Smooth muscle cell (in vitro differentiated cells): ENCODE measurements around the gene MINK1. TPM values are rescaled to one million over a fixed set of nuclear protein-coding genes. Genes with fewer than 3 reads are reported as not detected.
A peak's percentile ranks its signal among the peaks of the same experiment; 100 is the strongest.

Experiments used
- DNase-seq: peaks from one replicate; lab custom pipeline; 2025; ENCODE audit not compliant: unreplicated experiment; lab: John Stamatoyannopoulos, UW
- H2AFZ ChIP-seq: fragments of 200-600 bp; sonication (generic); 2 replicates; pipeline ENCODE4 v1.6.0; 2016; ENCODE audit warnings: antibody characterized with exemption, low read depth, mild to moderate bottlenecking
- H3F3A ChIP-seq: fragments of 200-600 bp; sonication (generic); 2 replicates; pipeline ENCODE4 v1.6.0; 2017; ENCODE audit warnings: antibody characterized with exemption, low read depth
- H3K27ac ChIP-seq: fragments of 200-600 bp; sonication (generic); 2 replicates; pipeline ENCODE4 v1.5.1; 2016; ENCODE audit warnings: low read depth, mild to moderate bottlenecking
- H3K27me3 ChIP-seq: fragments of 200-600 bp; sonication (generic); 2 replicates; pipeline ENCODE4 v1.6.1; 2016; ENCODE audit warnings: low read depth, mild to moderate bottlenecking
- H3K36me3 ChIP-seq: fragments of 200-600 bp; sonication (generic); 2 replicates; pipeline ENCODE4 v1.5.1; 2016; ENCODE audit warnings: low read depth
- H3K4me1 ChIP-seq: fragments of 200-600 bp; sonication (generic); 2 replicates; pipeline ENCODE4 v1.5.1; 2016; ENCODE audit warnings: low read depth
- H3K4me2 ChIP-seq: fragments of 200-600 bp; sonication (generic); 2 replicates; pipeline ENCODE4 v1.6.0; 2016; ENCODE audit warnings: mild to moderate bottlenecking
- H3K4me3 ChIP-seq: fragments of 200-600 bp; sonication (generic); 2 replicates; pipeline ENCODE4 v1.5.1; 2016; ENCODE audit warnings: mild to moderate bottlenecking
- H3K79me2 ChIP-seq: fragments of 200-600 bp; sonication (generic); 2 replicates; pipeline ENCODE4 v1.6.0; 2016; ENCODE audit warnings: low read depth, mild to moderate bottlenecking
- H3K9ac ChIP-seq: fragments of 200-600 bp; sonication (generic); 2 replicates; pipeline ENCODE4 v1.6.0; 2016; ENCODE audit warnings: low read depth
- H3K9me3 ChIP-seq: fragments of 200-600 bp; sonication (generic); replicated peaks from 2 replicates; pipeline ENCODE4 v1.5.1; 2016; ENCODE audit warnings: low read depth
- H4K20me1 ChIP-seq: fragments of 200-600 bp; sonication (generic); 2 replicates; pipeline ENCODE4 v1.6.0; 2016; ENCODE audit warnings: low read depth
- WGBS: methylation state at CpG from one replicate; pipeline ENCODE4 v1.1.7; 2016; ENCODE audit warnings: low lambda C conversion rate; 5-methylcytosine and 5-hydroxymethylcytosine counted together
- polyA plus RNA-seq: library from polyadenylated mRNA; unstranded; fragments of >200 nt; fragmentation: Nextera tagmentation; extraction: Ambion mirVana; gene quantifications from 2 replicates; pipeline ENCODE4 v1.2.1, GENCODE V29; 2016
- total RNA-seq: library from RNA; depleted of rRNA; stranded (reverse); fragments of >200 nt; gene quantifications from 2 replicates; pipeline ENCODE4 v1.2.3, GENCODE V29; 2014
- TF ChIP-seq, protein P1 (sequence below): fragments of 200-600 bp; sonication (generic); IDR thresholded peaks from 2 replicates; pipeline ENCODE4 v1.5.1; 2017; ENCODE audit warnings: borderline replicate concordance, mild to moderate bottlenecking, antibody characterized with exemption; ENCODE audit not compliant: insufficient read depth, poor library complexity, severe bottlenecking

The MINK1 gene
- total and polyA plus RNA-seq, 2 experiments from 2014 or later: 26.6 to 26.8 TPM

DNA sequence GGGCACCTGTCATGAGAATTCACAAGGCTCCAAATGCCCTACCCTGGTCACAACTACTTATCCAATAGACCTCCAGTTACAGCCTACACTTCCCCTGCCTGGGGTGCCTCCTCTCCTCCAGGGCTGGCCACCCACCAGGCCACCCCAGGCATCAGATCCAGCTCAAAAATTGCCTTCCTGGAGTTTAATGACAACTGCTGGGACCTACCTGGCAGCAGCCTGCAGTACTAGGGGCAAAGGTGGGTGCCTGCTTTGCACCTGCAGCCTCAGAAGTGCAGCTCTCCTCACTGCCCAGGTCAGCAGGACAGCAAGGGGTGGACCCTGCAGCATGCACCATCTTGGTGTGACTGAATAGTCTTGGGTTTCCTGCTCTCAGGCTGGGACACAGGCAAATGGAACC is 102.5 kb downstream of the MINK1 start:
- no peaks in the 10 kb centered on the region for H3K9me3 ChIP-seq
- peaks cover 11% of the 10 kb centered on the region for H3K79me2 ChIP-seq
- no peaks in the 10 kb centered on the region for H3K27me3 ChIP-seq
- DNase-seq: no peak
- H3K4me1 ChIP-seq: peaks cover 5% of the 10 kb centered on the region
- H2AFZ ChIP-seq: no peak overlapping the region
- H3K4me2 ChIP-seq: no peak overlapping the region
- TF ChIP-seq, protein P1, sequence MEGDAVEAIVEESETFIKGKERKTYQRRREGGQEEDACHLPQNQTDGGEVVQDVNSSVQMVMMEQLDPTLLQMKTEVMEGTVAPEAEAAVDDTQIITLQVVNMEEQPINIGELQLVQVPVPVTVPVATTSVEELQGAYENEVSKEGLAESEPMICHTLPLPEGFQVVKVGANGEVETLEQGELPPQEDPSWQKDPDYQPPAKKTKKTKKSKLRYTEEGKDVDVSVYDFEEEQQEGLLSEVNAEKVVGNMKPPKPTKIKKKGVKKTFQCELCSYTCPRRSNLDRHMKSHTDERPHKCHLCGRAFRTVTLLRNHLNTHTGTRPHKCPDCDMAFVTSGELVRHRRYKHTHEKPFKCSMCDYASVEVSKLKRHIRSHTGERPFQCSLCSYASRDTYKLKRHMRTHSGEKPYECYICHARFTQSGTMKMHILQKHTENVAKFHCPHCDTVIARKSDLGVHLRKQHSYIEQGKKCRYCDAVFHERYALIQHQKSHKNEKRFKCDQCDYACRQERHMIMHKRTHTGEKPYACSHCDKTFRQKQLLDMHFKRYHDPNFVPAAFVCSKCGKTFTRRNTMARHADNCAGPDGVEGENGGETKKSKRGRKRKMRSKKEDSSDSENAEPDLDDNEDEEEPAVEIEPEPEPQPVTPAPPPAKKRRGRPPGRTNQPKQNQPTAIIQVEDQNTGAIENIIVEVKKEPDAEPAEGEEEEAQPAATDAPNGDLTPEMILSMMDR: no peak
- no peak overlapping the region for H3K4me3 ChIP-seq
- H4K20me1 ChIP-seq: no peaks in the 10 kb centered on the region
- no peaks in the 10 kb centered on the region for H3F3A ChIP-seq
- no peak overlapping the region for H3K27ac ChIP-seq
- no peak overlapping the region for H3K9ac ChIP-seq
- no peaks in the 10 kb centered on the region for H3K36me3 ChIP-seq

DNA sequence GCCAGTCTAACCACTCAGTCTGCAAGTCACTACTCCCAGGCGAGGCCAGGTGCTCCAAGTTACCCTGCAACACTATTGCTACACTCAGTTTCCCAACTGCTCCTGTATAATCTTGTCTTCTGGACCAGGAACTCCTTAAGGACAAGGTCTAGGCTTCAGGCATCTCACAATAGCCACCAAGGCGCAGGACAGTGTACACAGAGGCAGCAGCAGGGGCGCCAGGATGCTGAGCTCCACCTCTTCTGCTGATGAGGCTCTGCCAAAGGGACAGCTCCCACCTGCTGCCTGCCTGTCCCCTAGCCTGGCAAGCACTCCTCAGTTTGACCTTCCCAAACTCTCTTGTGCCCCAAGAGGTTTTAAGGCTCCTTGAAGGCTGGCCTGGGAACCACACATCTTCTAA is 103.3 kb downstream of the MINK1 start:
- DNase-seq: no peak
- Histone ChIP-seq H3K9me3 (no peaks in the 10 kb centered on the region), H3K4me1 (peaks cover 11% of the 10 kb centered on the region), H3K9ac (no peak overlapping the region), H3K27ac (no peak overlapping the region), H2AFZ (no peak overlapping the region), H3K79me2 (peaks cover 18% of the 10 kb centered on the region), H3F3A (peaks cover under 1% of the 10 kb centered on the region), H3K4me2 (no peak overlapping the region), H4K20me1 (no peaks in the 10 kb centered on the region), H3K4me3 (no peak overlapping the region), H3K36me3 (no peaks in the 10 kb centered on the region), H3K27me3 (no peaks in the 10 kb centered on the region)
- 92% methylated on average over 3 of the region's 3 CpGs for WGBS
- TF ChIP-seq, protein P1: no peak

DNA sequence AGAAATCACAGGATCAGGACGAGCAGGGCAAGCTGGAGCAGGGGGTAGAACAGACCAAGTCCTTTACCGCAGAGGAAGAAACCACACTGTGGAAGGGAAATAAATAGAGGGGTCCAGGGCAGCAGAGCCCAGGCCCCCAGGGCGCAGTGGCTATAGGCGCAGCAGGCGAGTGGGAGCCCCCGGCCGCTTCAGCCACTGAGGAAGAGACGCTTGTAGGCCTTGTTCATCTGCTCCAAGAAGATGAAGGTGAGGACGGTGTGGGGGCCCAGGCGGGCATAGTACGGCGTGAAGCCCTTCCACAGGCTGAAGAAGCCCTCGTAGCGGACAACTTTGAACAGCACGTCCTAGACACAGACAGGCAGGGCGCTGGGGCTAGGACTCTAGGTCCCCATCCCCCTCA is 104.4 kb downstream of the MINK1 start:
- Histone ChIP-seq H3K4me3 (no peak overlapping the region), H3F3A (peaks cover 7% of the 10 kb centered on the region), H3K9ac (no peak overlapping the region)

DNA sequence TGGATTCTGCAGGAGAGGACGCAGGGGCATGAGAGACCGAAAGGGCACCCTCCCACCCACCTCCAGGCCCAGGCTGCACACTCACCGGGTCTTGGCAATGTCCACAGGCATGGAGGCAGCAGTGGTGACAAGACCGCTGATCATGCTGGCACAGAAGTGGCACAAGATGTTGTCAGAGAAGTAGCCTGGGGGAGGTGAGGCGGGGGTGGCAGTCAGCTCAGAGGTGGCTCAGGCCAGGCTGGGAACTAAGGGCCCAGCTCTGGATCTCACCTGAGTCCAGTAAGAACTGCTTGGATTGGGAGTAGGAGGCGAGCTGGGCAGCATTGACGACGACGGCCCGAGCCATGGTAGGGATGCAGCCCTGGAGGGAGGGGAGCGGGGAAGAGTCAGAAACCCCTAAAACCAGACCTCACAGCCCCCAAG is 104.9 kb downstream of the MINK1 start:
- Histone ChIP-seq H3K4me1 (peaks cover 12% of the 10 kb centered on the region), H3K4me2 (peak overlapping the region; percentile 95)

More for the DNA sequence above, 104.4 kb downstream of the MINK1 start:
- no peaks in the 10 kb centered on the region for H3K27me3 ChIP-seq
- TF ChIP-seq, protein P1: no peak
- 90% methylated on average over 15 of the region's 16 CpGs for WGBS
- peaks cover 4% of the 10 kb centered on the region for H4K20me1 ChIP-seq
- no peak for DNase-seq
- H3K79me2 ChIP-seq: peaks cover 28% of the 10 kb centered on the region
- H3K27ac ChIP-seq: no peak overlapping the region
- H3K9me3 ChIP-seq: no peaks in the 10 kb centered on the region
- no peaks in the 10 kb centered on the region for H3K36me3 ChIP-seq
- H3K4me2 ChIP-seq: no peak overlapping the region
- H2AFZ ChIP-seq: no peak overlapping the region
- peaks cover 12% of the 10 kb centered on the region for H3K4me1 ChIP-seq

More for the DNA sequence above, 104.9 kb downstream of the MINK1 start:
- H3F3A ChIP-seq: peaks cover 12% of the 10 kb centered on the region
- 98% methylated on average over 11 of the region's 11 CpGs for WGBS
- DNase-seq: no peak
- H3K27me3 ChIP-seq: no peaks in the 10 kb centered on the region
- TF ChIP-seq, protein P1: no peak
- no peaks in the 10 kb centered on the region for H3K36me3 ChIP-seq
- peaks cover 31% of the 10 kb centered on the region for H3K79me2 ChIP-seq
- no peak overlapping the region for H2AFZ ChIP-seq
- no peak overlapping the region for H3K9ac ChIP-seq
- H3K27ac ChIP-seq: no peak overlapping the region
- H3K4me3 ChIP-seq: no peak overlapping the region
- H3K9me3 ChIP-seq: no peaks in the 10 kb centered on the region
- peaks cover 4% of the 10 kb centered on the region for H4K20me1 ChIP-seq
